AG10803 (cell line): ENCODE results near the gene MCU.
"Not testable (repeated sequence)": the region's sequence is repeated elsewhere in the genome, so short reads cannot be mapped to it uniquely, and the experiment has no call there.

Experiments
- DNase-seq: peaks from one replicate; pipeline ENCODE4 v3.0.0; 2010; ENCODE audit warnings: low read depth
- H3K4me3 ChIP-seq: 2 replicates; pipeline ENCODE4 v1.5.1; 2011; ENCODE audit warnings: mild to moderate bottlenecking, low read length, control low read depth
- CTCF ChIP-seq: conservative IDR thresholded peaks from 2 replicates; pipeline ENCODE4 v1.5.1; 2011; ENCODE audit warnings: mild to moderate bottlenecking, low read length, control low read depth, inconsistent platforms

MCU gene

GRCh38 chr10:72753760-72754231 lies 61.9 kb downstream of the MCU start:
- no peak for DNase-seq
- TF ChIP-seq CTCF: no peak
- no peak overlapping the region for H3K4me3 ChIP-seq

- H3K4me3 ChIP-seq: no peak overlapping the region
- no peak for TF ChIP-seq CTCF
- DNase-seq: no peak
These were observed 62.5 kb downstream of the MCU start for GRCh38 chr10:72754275-72755032.

- TF ChIP-seq CTCF: no peak
- H3K4me3 ChIP-seq: no peak overlapping the region
- no peak for DNase-seq
These were observed 64.9 kb downstream of the MCU start for GRCh38 chr10:72756674-72757385.

GRCh38 chr10:72757732-72758131 lies 65.8 kb downstream of the MCU start:
- TF ChIP-seq CTCF: no peak

GRCh38 chr10:72758930-72759329 lies 67.0 kb downstream of the MCU start:
- not testable (repeated sequence) for H3K4me3 ChIP-seq, DNase-seq

More at GRCh38 chr10:72757732-72758131, 65.8 kb downstream of the MCU start:
- no peak overlapping the region for H3K4me3 ChIP-seq
- DNase-seq: no peak

- DNase-seq: no peak
- no peak for TF ChIP-seq CTCF
These were observed 67.6 kb downstream of the MCU start for GRCh38 chr10:72759584-72759983.

GRCh38 chr10:72761498-72761897 lies 69.6 kb downstream of the MCU start:
- H3K4me3 ChIP-seq: no peak overlapping the region
- TF ChIP-seq CTCF: no peak
- no peak for DNase-seq

More at GRCh38 chr10:72759584-72759983, 67.6 kb downstream of the MCU start:
- H3K4me3 ChIP-seq: no peak overlapping the region
